Measurements from ENCODE around the gene MARCKSL1.
A peak's percentile ranks its signal among the peaks of the same experiment; 100 is the strongest.
"Not testable (repeated sequence)": the region's sequence is repeated elsewhere in the genome, so short reads cannot be mapped to it uniquely, and the experiment has no call there.

MARCKSL1 gene

DNA sequence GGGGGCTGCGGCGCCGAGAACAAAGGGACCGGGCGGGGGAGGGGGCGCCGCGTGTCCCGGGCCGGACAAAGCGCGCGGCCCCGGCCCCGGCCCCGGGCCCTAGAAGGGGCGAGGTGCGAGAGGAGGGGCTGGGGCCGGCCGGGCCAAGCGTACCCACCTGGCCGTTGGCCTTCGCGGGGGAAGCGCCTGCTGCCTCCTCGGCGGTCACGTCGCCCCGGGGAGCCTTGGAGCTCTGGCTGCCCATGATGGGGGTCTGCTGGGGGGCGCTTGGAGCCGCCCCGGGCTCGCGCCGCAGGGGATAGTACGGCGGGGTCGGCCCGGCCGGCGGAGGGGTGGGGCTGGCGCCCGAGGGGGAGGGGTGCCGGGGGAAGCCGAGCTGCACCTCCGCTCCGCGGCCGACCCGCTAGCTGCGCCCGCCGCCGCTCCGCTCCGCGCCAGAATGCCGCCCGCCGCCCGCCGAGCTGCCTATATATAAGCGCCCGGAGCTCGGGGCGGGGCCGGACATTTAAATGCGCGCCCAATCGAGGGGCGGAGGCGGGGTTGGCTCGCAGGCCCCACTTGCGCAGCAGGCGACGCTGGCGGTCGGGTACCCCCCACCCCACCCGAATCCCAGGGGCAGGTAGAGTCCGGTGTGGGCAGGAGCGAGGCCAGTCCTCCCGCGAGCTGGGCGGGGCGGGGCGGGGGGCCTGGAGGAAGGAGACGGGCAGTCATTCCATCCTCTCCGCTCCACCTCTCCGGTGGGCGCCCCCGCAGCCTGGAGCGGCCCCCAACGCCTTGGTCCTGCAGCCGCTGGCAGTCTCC, at the start of gene MARCKSL1:
Gene MARCKSL1, minus strand, starts transcription at position 444 of the 801 bp plus-strand sequence. Its CDS starts 200 bp downstream, at position 244.
- peak; percentile 83 for DNase-seq

DNA sequence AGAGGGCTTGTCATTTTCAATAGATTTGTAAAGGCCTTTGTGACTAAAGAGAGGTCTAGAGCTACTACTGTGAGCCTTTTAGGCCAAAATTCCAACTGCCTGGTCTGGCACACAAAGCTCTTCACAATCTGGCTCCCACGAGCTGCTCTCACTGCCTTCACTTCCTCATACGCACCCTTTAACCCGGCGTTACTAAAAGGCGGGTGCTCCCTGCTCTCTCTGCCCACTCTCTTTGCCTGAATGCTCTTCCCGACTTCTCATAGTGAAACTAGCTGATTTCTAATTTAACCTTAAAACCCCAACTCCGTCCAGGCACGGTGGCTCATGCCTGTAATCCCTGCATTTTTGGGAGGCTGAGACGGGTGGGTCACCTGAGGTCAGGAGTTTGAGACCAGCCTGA, 44.0 kb upstream of the MARCKSL1 start:
- DNase-seq = no peak

GRCh38 chr1:32377541-32378220, 41.6 kb upstream of the MARCKSL1 start:
- DNase-seq = no peak

- DNase-seq = no peak
Observed at GRCh38 chr1:32376199-32376598, 40.2 kb upstream of the MARCKSL1 start.

DNA sequence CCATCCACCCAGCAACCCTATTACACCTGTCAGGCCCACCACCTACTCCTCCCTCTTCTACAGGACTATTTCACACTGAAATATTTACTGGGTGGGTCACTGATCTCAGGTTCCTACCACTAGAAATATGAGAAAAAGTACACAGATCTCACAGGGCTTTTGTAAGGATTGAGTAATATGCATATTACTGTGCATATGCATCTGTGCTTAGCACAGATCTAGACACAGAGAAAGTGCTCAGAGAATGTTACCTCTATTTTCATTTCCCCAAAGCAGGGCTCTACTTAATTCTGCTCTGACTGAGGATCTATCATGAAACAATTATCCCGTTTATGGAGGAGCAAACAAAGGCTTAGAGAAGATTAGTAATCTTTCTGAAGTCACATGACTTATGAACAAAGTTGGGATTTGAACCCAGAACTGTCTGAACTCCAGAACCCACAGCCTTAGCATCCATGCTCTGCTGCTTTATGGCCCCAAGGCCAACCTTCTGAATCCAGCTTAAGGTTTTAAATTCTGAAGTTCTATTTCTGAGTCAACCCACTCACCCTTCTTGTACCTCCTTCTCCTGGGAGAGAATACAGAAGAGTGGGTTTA, 38.1 kb upstream of the MARCKSL1 start:
- no peak for DNase-seq

- no peak for DNase-seq
Observed at GRCh38 chr1:32372149-32372756, 36.2 kb upstream of the MARCKSL1 start.

DNA sequence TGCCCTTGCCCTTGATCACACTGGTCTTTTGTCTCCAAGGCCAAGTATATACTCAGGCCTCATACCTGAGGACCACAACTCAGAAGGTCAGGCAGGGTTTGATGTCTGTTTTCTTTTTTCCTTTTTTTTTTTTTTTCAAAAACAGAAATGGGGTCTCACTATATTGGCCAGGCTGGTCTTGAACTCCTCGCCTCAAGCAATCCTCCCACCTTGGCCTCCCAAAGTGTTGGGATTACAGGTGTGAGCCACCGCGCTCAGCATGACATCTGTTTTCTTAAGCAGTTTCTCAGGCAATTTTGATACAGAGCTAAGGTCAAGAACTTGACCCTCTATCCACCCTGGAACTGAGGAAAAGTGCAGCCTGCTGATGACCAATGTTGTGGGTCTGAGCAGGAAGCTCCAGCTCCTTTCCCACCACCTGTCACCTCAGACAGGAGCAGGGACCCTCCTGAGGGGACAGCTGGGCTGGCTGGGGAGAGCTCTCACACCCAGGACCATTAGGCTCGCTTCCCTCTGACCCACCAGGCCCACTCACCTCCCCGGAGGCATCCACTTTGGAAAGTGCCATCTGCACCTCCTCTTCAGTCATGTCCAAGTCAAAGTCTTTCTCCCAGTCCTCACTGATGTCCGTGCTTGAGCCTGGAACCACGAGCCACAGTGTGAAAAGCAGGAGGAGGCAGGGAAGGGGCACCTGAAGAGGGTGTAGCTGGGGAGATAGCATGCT, 32.0 kb upstream of the MARCKSL1 start:
- no peak for DNase-seq

DNA sequence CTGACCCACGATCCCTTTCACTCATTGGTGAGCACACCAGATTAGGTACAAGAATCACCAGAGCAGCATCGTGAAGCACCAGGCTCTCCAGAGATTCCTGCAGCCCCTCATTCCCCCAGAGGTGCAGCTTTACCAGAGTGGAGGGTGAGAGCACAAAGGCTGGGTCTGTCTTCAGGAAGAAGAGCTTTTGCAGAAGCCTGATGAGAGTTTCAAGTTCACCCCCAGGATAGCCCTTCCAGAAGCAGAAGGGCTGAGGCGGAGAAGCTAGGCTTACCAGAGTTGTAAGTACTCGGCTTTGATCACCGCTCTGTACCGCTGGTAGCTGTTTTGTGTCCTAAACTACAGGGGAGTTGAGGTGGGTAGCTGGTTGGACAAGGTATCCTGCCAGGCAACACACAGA, 29.4 kb upstream of the MARCKSL1 start:
- DNase-seq = no peak

DNA sequence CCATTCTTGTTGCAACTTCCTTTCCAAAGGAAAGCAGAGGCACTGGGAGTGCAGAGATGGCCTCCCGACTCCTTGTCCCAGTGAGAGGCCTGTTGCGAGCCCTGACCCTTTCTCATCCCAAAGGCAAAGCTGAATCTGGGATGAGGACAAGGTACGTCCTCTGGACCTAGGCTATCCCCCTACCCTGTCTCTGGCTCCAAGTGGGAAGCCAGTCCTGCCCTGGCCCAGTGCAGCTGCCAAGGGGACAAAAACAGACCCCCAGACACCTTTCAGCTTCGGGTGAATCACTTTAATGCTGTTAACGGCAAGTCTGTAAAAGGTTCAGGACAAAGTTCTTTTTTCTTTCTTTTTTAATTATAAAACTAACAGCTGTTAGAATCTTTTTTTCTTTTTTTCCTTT, 28.8 kb upstream of the MARCKSL1 start:
- DNase-seq = no peak

- DNase-seq = no peak
Observed at GRCh38 chr1:32363713-32364112, 27.7 kb upstream of the MARCKSL1 start.

DNA sequence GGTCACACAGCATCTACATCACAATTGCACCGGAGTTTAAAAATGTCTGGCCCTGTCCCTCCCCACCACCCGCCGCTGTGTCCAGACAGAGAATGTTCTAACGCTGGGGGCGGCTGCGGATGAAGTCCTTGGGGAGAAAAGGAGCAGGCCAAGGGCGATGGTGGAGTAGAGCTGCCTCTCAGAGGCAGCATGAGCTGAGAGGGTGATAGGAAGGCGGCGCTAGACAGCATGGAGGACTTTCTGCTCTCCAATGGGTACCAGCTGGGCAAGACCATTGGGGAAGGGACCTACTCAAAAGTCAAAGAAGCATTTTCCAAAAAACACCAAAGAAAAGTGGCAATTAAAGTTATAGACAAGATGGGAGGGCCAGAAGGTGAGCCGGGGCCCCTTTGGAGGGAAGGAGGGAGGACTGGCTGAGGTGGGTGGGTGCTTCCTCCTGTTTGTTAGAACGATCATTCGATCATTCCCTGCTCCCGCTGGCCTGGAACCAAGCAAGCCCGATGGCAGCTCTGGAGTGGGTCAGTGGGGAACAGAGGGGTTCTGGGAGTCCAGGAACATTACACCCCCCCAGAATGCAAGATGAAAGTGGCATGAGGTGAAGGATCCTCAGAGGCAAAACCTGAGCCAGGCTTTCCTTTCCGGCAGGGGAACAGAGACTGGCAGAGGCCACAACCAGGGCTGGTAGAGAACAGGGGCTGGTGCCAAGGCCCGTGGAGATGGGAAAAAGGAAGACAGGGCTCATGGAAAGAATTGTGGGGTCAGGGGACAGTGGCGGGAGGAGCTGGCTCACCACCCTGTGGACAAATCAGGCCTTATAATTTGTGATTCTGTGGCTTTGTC, 26.7 kb upstream of the MARCKSL1 start, which contains the start of the genes FAM229A and TSSK3:
Gene FAM229A, minus strand, starts transcription at position 12 of the 840 bp plus-strand sequence. CDS start 394 bp downstream, outside the sequence.
Gene TSSK3, plus strand, starts transcription at position 66 of the 840 bp plus-strand sequence. Its CDS starts 163 bp downstream, at position 229.
- no peak for DNase-seq

DNA sequence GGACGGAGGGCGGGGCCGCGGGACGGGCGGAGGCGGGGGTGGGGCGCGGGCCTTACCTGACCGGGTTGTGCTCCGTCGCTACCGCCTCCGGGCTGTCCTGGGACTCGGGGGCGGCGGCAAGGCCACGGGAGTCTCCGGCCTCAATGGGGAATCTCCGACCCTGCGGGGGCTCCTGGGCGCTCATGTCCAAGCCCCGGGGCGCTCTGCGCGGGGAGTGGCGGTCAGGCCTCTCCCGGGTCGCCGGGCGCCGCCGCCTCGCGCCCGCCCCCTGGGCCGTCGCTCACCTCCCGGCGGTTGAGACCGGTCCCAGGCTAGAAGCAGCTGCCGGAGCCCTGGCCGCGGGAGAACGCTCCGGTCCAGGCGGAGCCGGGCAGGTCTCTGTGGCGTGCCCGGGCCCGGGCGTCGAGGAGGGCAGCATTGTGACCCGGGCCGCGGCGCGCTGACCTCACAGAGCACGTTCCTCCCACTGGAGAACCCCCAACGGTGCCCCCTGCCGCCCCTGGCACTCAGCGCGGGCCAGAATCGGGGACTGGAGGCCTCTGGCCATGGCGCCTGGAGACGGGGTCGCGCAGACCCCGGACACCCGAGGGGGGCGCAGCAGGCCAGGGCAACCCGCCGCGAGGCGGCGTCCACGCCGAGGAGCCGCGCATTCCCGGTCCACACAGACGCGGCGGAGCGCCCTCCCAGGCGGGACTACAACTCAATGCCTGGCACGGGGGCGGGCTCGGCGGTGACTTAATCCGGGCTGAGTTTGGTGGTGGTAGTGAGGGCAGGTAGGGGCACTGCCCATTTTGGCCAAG, 25.8 kb upstream of the MARCKSL1 start:
- DNase-seq = peak; percentile 22

- no peak for DNase-seq
Observed at GRCh38 chr1:32361308-32361673, 25.3 kb upstream of the MARCKSL1 start.

- DNase-seq = no peak
Observed at GRCh38 chr1:32358435-32358834, 22.4 kb upstream of the MARCKSL1 start.

GRCh38 chr1:32357614-32358013, 21.6 kb upstream of the MARCKSL1 start:
- no peak for DNase-seq

- no peak for DNase-seq
Observed at GRCh38 chr1:32356478-32356877, 20.4 kb upstream of the MARCKSL1 start.

DNA sequence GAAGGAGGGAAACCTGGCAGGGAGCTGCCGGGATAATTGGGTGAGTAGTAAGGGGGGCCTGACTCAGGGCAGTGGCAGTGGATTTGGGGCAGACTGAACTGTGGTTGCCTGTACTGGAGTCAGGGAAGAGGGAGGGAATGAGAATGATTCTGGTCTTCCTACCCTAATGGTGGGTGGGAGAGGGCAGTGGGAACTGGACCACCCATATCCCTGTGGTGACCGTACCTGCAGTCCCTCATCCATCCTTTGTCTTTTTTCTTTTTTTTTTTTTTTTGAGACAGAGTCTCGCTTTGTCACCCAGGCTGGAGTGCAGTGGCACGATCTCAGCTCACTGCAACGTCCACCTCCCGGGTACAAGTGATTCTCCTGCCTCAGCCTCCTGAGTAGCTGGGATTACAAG, 19.7 kb upstream of the MARCKSL1 start:
- not testable (repeated sequence) for DNase-seq

DNA sequence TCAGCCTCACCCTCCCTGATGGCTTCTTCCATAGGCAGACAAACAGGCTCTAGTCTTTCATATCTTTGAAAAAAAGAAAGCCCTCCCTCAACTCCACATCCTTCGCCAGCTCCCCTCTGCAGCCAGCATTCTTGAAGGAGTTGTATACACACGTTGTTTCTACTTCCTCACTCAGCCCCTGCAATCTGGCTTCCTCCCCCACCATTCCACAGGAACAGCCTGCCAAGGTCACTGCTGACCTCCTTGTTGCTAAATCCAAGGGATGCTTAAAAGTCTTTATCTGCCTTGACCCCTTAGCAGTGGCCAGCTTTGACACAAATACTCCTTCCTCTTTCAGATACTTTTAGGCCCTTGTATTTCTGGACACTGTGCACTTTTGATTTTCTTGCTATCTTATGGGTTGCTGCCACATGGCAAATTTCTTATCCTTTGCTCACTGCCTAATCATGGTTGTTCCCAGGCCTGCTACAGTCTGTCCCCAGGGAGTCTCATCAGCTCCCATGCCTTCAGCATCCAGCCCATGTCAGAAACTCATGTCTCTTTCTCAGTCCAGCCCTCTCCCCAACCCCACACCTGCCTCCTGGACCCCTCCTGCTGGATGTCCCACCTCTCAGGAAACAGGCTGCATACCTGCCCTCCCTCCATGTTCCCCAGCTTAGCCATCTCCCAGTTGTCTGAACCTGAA, 18.0 kb upstream of the MARCKSL1 start:
- DNase-seq = no peak

- no peak for DNase-seq
Observed at GRCh38 chr1:32353431-32353830, 17.4 kb upstream of the MARCKSL1 start.

DNA sequence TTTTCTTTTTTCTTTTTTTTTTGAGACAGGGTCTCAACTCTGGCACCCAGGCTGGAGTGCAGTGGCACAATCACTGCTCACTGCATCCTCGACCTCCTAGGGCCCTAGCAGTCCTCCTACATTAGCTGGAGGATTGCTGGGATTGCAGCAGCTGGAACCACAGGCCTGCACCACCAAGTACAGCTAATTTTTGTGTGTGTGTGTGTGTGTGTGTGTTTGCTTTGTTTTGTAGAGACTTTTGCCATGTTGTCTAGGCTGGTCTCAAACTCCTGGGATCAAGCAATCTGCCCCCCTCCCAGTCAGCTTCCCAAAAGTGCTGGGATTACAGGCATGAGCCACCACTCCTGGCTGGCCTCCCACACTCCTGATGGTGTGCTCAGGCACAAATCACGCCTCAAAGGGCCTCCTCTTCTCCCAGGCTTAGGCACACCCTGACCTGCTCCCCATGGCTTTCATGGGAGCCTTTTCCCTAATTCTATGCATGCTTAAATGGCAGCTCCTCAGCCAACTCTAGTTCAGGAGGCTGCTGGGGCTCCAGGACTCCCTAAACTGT, 16.9 kb upstream of the MARCKSL1 start:
- DNase-seq = no peak
